Gastrocnemius medialis (tissue), 4 donors: ENCODE data around the gene RASAL3.

Experiments used
- POLR2A ChIP-seq, 2 donors: fragments of 450-650 bp; IDR thresholded peaks; one replicate each; pipeline ENCODE4 v1.6.1; 2017; ENCODE audit warnings: antibody characterized with exemption in 2 of 2, mild to moderate bottlenecking in 2 of 2, moderate library complexity in 2 of 2
- TF ChIP-seq, protein P1 (sequence below), 5 experiments: fragments of 450-650 bp in 3 of 5; fragments of 200-600 bp in 2 of 5; sonication (generic) in 2 of 5; IDR thresholded peaks in 4 of 5; conservative IDR thresholded peaks in 1 of 5; 1 replicate in 4 of 5; 2 replicates in 1 of 5; pipeline ENCODE4 v1.5.1; 2016 to 2019; ENCODE audit warnings: antibody characterized with exemption in 5 of 5, mild to moderate bottlenecking in 3 of 5, moderate library complexity in 3 of 5

DNA sequence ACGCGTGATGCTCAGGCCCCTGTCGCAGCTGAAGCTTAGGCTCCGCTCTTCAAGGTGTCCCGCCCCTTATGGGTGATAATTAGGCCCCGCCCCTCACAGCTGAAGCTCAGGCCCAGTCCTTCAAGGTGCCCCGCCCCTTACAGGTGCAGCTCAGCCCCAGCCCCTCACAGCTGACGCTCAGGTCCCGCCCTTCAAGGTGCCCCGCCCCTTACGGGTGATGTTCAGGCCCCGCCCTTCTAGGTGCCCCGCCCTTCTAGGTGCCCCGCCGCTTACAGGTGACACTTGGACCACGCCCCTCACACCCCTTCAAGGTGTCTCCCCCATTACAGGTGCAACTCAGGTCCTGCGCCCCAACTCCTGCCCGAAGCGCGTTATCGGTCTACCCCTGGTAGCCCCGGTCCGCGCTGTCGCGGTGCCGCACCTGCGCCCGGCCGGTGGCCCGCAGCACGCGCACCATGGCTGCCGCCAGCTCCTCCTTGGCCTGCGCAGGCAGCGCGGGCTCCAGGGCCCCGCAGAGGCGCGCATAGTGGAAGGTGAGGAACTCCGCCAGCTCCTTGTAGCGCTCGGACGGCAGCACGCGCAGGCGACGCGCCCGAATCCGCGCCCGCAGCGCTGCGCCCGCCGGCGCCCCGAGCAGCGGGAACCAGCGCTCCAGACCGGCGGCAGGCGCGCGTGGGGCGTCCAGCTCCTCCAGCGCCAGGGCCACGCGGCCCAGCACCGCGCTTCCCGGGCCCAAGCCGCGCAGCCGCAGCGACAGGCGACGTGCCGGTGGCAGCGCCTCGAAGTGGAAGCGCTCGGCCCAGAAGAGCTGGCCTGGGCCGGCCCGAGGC is 7.3 kb downstream of the RASAL3 start:
- TF ChIP-seq, protein P1, sequence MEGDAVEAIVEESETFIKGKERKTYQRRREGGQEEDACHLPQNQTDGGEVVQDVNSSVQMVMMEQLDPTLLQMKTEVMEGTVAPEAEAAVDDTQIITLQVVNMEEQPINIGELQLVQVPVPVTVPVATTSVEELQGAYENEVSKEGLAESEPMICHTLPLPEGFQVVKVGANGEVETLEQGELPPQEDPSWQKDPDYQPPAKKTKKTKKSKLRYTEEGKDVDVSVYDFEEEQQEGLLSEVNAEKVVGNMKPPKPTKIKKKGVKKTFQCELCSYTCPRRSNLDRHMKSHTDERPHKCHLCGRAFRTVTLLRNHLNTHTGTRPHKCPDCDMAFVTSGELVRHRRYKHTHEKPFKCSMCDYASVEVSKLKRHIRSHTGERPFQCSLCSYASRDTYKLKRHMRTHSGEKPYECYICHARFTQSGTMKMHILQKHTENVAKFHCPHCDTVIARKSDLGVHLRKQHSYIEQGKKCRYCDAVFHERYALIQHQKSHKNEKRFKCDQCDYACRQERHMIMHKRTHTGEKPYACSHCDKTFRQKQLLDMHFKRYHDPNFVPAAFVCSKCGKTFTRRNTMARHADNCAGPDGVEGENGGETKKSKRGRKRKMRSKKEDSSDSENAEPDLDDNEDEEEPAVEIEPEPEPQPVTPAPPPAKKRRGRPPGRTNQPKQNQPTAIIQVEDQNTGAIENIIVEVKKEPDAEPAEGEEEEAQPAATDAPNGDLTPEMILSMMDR (IDR thresholded peaks at IDR 0.05 in 4 of 5, conservative IDR thresholded peaks at IDR 0.05 in 1 of 5) = no peak
- no peak for TF ChIP-seq POLR2A (IDR thresholded peaks at IDR 0.05)
